ENCODE results near the gene CDYL.

CDYL gene

GRCh38 chr6:4776131-4776492 lies at the start of gene CDYL:
Gene CDYL (plus strand): TSS chr6:4776404. CDS start chr6:4776784, 380 bp downstream.
- DNase-seq (ENCODE audit: low read depth in 2 of 2), result peak; percentile 78 to 83

- DNase-seq (ENCODE audit: low read depth in 2 of 2), result no peak
Measured at GRCh38 chr6:4726645-4727044, 49.6 kb upstream of the CDYL start.

DNA sequence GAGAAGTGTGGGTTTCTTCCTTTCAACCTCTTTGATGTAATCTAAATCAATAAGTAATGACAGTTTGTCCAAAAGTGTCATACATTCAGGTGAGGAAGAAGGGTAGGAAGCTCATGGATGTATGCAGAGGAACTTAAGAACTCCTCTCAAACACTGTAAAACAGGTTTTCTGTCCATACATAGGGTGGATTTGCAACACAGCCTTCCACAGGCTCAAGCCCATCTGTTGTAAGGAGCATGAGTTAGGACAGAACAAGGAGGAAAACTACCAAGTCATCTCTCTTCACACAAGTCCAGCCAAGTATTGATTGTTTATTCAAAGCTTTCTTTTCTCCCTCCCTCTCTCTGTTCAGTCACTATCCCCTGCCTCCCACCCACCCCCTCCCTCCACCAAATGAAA lies 49.0 kb upstream of the CDYL start:
- no peak for DNase-seq (ENCODE audit: low read depth in 2 of 2)

GRCh38 chr6:4727671-4728435 lies 48.4 kb upstream of the CDYL start:
- peak in 1 of 2 donors; percentile 2 for DNase-seq (ENCODE audit: low read depth in 2 of 2)

GRCh38 chr6:4728436-4728769 lies 47.8 kb upstream of the CDYL start:
- DNase-seq (ENCODE audit: low read depth in 2 of 2), result no peak

DNA sequence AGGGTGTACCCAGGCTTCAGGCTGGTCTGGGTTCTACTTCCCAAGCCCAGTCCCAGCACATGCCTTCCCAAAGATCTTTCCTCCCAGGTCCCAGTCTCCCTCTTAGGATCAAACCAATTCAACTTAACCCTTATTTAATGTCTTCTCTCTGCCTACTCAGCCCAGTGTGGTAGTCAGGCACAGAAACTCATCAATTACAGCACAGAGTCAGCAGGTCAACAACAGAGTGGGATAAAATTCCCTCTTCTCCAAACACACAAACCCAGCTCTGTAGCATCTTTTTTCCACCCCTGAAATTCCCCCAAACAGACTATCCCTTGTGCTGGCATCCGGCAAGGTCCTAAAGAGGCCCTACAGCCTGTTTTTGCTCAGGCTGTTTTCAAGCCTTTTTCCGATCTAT lies 47.3 kb upstream of the CDYL start:
- DNase-seq (ENCODE audit: low read depth in 2 of 2), result no peak

GRCh38 chr6:4731996-4732395 lies 44.2 kb upstream of the CDYL start:
- DNase-seq (ENCODE audit: low read depth in 2 of 2), result no peak

DNA sequence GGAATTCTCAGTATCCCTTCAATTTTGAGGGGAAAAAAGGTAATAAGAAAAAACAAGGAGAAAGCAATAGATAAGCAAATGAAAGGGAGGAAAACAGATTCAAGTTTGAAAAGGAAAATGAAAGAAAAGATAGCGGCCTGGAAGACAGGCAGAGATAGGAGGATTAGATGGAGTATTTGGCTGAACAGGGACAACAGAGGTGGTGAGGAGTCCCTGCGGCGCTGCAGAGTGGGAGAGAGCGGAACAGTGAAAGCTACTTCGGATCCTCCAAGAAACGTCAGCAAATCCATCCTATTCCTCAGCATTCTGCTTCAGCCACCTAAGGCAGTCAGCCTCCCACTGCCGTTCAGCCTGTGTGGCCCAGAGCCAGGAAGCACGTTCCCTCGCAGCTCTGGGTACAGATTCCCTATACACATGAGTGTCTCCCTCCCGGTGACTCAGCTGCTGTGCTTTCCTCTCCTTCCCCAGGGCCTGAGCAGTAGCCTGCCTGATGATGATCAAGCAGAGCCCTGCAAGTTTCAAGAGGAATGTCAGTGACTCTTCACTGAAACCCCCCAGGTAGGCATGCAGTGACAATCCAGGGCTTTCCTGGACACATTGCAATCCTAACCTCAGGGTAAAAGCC lies 43.4 kb upstream of the CDYL start:
- no peak for DNase-seq (ENCODE audit: low read depth in 2 of 2)

DNA sequence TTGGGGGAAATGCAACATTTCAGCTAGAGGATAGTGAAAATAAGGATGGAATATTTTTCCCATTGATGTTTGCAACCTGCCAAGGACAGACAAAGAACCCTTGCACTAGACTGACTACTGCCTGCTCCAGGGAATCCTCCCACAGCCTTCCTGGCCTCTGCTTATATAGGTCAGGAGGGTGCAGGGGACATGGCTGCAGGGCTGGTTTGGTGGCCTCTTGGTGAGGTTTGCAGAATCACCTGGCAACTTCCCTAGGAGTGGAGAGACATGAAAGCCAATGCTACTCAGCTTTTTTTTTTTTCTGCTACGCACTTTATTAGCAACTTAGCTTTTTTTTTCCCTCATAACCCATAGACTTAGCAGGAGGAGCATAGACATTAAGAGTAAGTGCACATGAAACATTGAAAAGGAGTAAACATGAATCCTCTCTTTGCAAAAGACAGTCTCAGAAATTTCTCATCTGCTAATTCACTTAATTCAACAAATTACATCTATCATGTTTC lies 39.8 kb upstream of the CDYL start:
- no peak for DNase-seq (ENCODE audit: low read depth in 2 of 2)

DNA sequence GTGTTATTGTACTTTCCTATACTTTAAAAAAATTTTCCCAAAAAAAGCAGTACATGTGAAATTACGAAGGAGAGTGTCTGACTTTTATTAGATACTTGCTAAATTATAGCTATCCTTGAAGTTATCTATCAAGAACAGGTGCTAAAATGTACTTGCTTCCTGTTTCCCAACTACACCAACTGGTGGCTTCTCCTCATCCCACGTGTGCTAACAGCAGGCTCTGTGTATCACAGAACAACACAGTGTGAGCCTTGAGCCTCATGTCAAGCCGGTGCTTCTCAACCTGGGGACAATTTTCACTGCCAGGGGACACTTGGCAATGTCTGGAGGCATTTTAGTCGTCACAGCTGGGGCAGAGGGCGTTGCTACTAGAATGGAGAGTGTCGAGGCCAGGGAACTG lies 36.2 kb upstream of the CDYL start:
- no peak for DNase-seq (ENCODE audit: low read depth in 2 of 2)

DNA sequence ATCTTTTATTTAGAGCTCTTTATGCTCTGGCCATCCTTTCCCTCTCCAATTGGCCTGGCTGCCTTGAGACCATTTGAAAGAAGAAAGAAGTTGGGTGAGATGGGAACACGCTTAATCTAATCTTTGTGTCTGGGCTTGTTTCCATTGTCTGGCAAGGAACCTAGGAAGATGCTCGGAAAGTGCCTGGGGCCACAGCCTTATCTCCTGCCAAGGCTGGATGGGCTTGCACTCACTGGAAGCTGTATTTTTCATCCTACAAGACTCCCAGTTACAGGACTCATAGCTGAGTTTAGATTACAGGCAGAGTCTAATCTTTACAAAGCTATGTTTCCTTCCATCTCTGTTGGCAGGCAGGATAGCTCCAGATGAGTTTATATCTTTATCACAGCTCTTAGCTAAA lies 33.1 kb upstream of the CDYL start:
- DNase-seq (ENCODE audit: low read depth in 2 of 2), result no peak

DNA sequence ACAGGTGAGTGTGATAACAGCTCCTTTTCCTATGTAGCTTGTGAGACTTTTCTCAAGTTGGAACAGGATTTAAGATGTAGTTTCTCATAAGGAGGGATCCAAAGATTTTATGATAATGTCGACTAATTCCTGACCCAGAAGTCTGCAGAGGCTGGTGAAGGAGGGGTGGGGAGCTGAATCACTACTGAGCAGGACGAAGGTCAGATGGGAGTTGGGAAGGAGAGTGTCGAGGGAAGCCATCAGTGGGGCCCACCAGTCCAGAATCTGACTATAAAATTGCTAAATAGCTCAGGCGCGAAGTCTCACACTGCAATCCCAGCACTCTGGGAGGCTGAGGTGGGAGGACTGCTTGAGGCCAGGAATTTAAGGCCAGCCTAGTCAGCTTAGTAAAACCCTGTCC lies 32.3 kb upstream of the CDYL start:
- DNase-seq (ENCODE audit: low read depth in 2 of 2), result no peak

DNA sequence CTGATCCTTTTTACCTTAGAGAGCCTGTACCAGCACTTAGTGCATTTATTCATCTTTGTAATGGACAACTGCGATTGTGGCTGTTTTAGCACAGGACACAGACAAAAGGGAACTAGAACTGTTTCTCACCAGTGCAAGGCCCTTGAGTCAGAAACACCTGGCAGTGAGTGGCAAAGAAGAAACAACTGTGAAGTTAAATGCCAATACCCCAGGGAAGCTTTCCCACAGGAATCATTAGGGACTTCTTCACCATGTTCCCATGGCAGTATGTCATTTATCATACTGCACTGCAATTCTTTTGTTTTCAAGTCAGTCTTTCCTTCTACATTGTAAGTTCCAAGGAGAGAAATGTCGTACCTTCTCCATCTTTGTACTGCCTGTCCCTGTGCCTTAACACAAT lies 28.6 kb upstream of the CDYL start:
- DNase-seq (ENCODE audit: low read depth in 2 of 2), result no peak

DNA sequence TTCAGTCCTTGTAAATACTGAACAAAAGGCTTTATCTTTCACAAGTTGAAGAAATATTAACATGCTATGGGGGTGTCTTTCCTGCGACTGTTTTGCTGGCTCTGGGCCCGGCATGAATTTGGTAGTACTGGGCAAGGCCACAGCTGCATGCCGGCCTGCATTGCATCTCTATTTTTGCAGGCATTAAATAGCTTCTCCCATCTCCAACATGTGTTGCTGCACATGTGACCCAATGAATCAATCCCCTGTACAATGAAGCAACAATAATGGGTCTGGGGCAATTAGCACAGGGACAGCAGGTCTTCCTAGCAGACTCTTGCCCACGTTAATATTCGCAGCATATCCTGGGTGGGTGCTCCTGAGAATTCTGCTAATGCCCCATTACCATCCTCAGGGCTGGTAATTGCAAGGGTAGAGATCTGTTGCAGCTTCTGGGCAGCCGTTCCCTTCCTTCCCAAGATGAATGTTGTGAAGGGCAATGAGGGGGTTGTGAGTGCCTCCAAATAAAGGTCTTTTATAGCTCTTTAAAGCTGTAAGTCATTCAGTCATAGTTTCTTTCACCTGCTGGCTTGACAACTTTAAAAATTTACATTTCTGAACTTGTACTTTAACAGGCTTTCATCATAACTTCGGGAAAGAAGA lies 24.3 kb upstream of the CDYL start:
- no peak for DNase-seq (ENCODE audit: low read depth in 2 of 2)

DNA sequence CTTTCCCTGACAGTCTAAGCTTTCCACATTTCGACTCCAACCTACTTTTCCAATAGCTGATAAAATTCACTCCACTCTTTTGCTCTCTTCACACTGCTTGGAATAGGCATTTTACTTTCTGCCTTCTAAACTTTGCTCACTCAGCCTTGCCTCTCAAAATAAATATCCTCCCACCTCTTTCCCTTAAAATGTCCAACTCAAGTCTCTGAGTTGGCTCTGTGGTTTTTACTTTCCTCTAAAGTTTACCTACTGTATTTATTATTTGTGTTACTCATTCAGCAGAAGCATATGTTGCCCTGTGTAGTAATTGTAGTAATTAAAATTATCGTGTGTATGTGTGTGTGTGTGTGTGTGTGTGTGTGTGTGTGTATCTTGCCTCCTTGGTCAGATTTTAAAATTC lies 20.0 kb upstream of the CDYL start:
- no peak for DNase-seq (ENCODE audit: low read depth in 2 of 2)

GRCh38 chr6:4759997-4760396 lies 16.2 kb upstream of the CDYL start:
- no peak for DNase-seq (ENCODE audit: low read depth in 2 of 2)

GRCh38 chr6:4760773-4761172 lies 15.4 kb upstream of the CDYL start:
- no peak for DNase-seq (ENCODE audit: low read depth in 2 of 2)

DNA sequence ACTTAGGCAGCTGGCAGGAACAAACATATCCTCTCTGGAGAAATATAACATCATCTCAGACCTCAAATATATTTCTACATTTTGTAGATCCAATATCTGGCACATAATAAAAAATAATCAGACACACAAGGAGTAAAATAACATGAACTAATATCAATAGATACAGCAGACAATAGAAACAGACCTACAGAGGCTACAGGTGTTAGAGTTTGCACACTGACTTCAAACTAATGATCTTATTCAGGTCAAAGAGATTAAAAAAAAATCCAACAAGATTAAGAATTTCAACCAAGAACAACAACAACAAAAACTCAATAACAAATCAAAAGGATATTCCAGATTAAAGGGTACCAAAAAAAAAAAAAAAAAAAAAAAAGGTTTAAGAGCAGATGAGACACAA lies 13.9 kb upstream of the CDYL start:
- DNase-seq (ENCODE audit: low read depth in 2 of 2), result no peak

- DNase-seq (ENCODE audit: low read depth in 2 of 2), result no peak
Measured at GRCh38 chr6:4763921-4764320, 12.3 kb upstream of the CDYL start.

DNA sequence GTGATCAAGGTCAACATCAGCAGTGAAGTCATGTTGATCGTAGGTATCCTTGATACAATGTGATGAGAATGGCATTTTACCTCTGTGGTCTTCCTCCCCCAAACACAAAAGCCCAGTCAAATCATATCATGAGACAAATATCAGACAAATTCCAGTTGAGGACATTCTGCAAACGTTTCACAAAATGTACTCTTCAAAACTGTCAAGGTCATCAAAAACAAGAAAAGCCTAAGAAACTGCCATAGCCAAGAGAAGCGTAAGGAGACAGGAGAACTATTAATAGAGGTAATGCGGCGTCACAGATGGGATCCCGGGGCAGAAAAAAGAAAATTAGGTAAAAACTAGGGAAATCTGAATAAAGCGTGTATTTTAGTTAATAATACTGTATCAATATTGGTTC lies 7.4 kb upstream of the CDYL start:
- DNase-seq (ENCODE audit: low read depth in 2 of 2), result no peak

- no peak for DNase-seq (ENCODE audit: low read depth in 2 of 2)
Measured at GRCh38 chr6:4772750-4773149, 3.5 kb upstream of the CDYL start.

GRCh38 chr6:4773181-4773580 lies 3.0 kb upstream of the CDYL start:
- DNase-seq (ENCODE audit: low read depth in 2 of 2), result no peak

GRCh38 chr6:4774296-4774695 lies 1.9 kb upstream of the CDYL start:
- no peak for DNase-seq (ENCODE audit: low read depth in 2 of 2)
